ENCODE results near the gene WWOX.

DNA sequence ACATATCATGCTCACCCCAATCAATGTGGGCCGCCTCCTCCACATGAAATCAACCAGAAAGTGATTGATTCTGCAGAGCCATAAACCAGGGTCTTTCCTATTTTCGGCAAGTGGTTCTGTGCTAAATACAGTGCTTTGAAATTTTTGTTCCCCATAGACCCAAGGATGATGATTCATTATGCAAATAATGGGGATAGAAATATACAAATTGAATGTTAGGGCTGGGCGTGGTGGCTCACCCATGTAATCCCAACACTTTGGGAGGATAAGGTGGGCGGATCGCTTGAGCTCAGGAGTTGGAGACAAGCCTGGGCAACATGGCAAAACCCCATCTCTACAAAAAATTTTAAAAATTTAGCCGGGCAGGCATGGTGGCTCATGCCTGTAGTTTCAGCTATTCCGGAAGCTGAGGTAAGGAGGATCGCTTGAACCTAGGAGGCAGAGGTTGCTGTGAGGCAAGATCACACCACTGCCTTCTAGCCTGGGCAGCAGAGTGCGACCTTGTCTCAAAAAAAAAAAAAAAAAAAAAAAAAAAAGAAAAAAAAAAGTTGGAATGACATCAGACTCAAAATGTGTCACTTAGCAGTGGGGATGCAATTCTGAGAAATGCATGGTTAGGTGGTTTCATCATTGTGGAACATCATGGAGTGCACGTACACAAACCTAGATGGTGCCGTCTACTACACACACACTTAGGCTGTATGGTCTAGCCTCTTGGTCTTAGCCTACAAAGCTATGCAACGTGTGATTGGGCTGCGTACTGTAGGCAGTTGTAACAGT, 919.4 kb downstream of the WWOX start:
- TF ChIP-seq, protein P1, sequence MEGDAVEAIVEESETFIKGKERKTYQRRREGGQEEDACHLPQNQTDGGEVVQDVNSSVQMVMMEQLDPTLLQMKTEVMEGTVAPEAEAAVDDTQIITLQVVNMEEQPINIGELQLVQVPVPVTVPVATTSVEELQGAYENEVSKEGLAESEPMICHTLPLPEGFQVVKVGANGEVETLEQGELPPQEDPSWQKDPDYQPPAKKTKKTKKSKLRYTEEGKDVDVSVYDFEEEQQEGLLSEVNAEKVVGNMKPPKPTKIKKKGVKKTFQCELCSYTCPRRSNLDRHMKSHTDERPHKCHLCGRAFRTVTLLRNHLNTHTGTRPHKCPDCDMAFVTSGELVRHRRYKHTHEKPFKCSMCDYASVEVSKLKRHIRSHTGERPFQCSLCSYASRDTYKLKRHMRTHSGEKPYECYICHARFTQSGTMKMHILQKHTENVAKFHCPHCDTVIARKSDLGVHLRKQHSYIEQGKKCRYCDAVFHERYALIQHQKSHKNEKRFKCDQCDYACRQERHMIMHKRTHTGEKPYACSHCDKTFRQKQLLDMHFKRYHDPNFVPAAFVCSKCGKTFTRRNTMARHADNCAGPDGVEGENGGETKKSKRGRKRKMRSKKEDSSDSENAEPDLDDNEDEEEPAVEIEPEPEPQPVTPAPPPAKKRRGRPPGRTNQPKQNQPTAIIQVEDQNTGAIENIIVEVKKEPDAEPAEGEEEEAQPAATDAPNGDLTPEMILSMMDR (conservative IDR thresholded peaks at IDR 0.05 in 1 of 2, IDR thresholded peaks at IDR 0.05 in 1 of 2; ENCODE audit: extremely low read depth in 1 of 2, insufficient read depth in 1 of 2, low read depth in 1 of 2, low read length in 2 of 2): no peak
- no peak for TF ChIP-seq EZH2 (IDR thresholded peaks at IDR 0.05; ENCODE audit: borderline replicate concordance, low read length)

Data from mammary epithelial cell (primary cell).